Peyer's patch (tissue), 4 donors: Measurements from ENCODE around the gene STX3.

Experiments
- CTCF ChIP-seq, 6 experiments: fragments of 450-650 bp in 4 of 6; fragments of 200-600 bp in 2 of 6; sonication (generic) in 1 of 6; IDR thresholded peaks; one replicate each; pipeline ENCODE4 v1.5.1; 2017 to 2019; ENCODE audit warnings: antibody characterized with exemption in 6 of 6, mild to moderate bottlenecking in 3 of 6, moderate library complexity in 1 of 6
- POLR2A ChIP-seq, 2 donors: fragments of 450-650 bp; IDR thresholded peaks; one replicate each; pipeline ENCODE4 v1.5.1; 2017; ENCODE audit warnings: antibody characterized with exemption in 2 of 2, mild to moderate bottlenecking in 2 of 2, moderate library complexity in 2 of 2

GRCh38 chr11:59833602-59834001 lies 78.4 kb downstream of the STX3 start:
- TF ChIP-seq CTCF (IDR thresholded peaks at IDR 0.05): no peak
- TF ChIP-seq POLR2A (IDR thresholded peaks at IDR 0.05): no peak
